SK-N-SH (cell line): Measurements from ENCODE around the gene CD180. TPM values are rescaled to one million over a fixed set of nuclear protein-coding genes. Genes with fewer than 3 reads are reported as not detected.

Experiments
- CTCF ChIA-PET: fragments of 300-600, 350-600 bp; formaldehyde crosslinking; extraction: SDS; loops from one replicate; lab custom pipeline; 2021; lab: Yijun Ruan, JAX
- POLR2A ChIA-PET: fragments of 350-600 bp; sonication (Branson Sonifier 250); formaldehyde crosslinking; extraction: SDS; loops from one replicate; lab custom pipeline; 2020; ENCODE audit warnings: antibody characterized with exemption, inconsistent platforms; lab: Yijun Ruan, JAX
- DNase-seq: peaks from one replicate; pipeline ENCODE4 v3.0.0; 2012
- H2AFZ ChIP-seq: fragments of 200-600 bp; sonication (generic); 2 replicates; pipeline ENCODE4 v1.8.1; 2016; ENCODE audit warnings: antibody characterized with exemption, mild to moderate bottlenecking, low read depth
- H3F3A ChIP-seq: fragments of 200-600 bp; sonication (generic); replicated peaks from 2 replicates; pipeline ENCODE3; 2016; ENCODE audit warnings: antibody characterized with exemption, mild to moderate bottlenecking; ENCODE audit not compliant: insufficient read depth
- H3K27ac ChIP-seq, 2 experiments: fragments of 200-500 bp in 1 of 2; fragments of 200-600 bp in 1 of 2; sonication (Bioruptor generic) in 1 of 2; sonication (generic), shearing (Covaris generic) in 1 of 2; 2 replicates each; pipeline versions ENCODE4 v1.5.1 to v1.6.1; 2014 to 2016; ENCODE audit warnings: low read depth in 2 of 2, inconsistent platforms in 1 of 2, low read length in 1 of 2, mild to moderate bottlenecking in 1 of 2, mixed read lengths in 1 of 2
- H3K27me3 ChIP-seq: fragments of 200-600 bp; sonication (generic), shearing (Covaris generic); 2 replicates; pipeline ENCODE4 v1.6.1; 2016; ENCODE audit warnings: mixed run types; ENCODE audit not compliant: insufficient read depth
- H3K36me3 ChIP-seq, 2 experiments: fragments of 200-500 bp in 1 of 2; fragments of 200-600 bp in 1 of 2; sonication (Bioruptor generic) in 1 of 2; sonication (generic) in 1 of 2; replicated peaks in 1 of 2; 2 replicates each; pipeline versions ENCODE3 to v1.5.1; 2014 to 2016; ENCODE audit warnings: low read length in 1 of 2, mild to moderate bottlenecking in 1 of 2; ENCODE audit not compliant: insufficient read depth in 2 of 2, control insufficient read depth in 1 of 2
- H3K4me1 ChIP-seq, 2 experiments: fragments of 200-500 bp in 1 of 2; fragments of 200-600 bp in 1 of 2; sonication (Bioruptor generic) in 1 of 2; sonication (generic), shearing (Covaris generic) in 1 of 2; 2 replicates each; pipeline versions ENCODE4 v1.5.1 to v1.6.1; 2014 to 2016; ENCODE audit warnings: low read depth in 1 of 2, low read length in 1 of 2, mixed run types in 1 of 2; ENCODE audit not compliant: insufficient read depth in 2 of 2, control insufficient read depth in 1 of 2
- H3K4me2 ChIP-seq: fragments of 200-600 bp; sonication (generic), shearing (Covaris generic); 2 replicates; pipeline ENCODE4 v1.6.1; 2017; ENCODE audit warnings: mixed run types
- H3K4me3 ChIP-seq, 2 experiments: fragments of 200-500 bp in 1 of 2; fragments of 200-600 bp in 1 of 2; sonication (Bioruptor generic) in 1 of 2; sonication (generic), shearing (Covaris generic) in 1 of 2; 2 replicates each; pipeline versions ENCODE4 v1.5.1 to v1.8.1; 2014 to 2016; ENCODE audit warnings: low read depth in 2 of 2, inconsistent platforms in 1 of 2, low read length in 1 of 2, mild to moderate bottlenecking in 1 of 2, mixed read lengths in 1 of 2, moderate library complexity in 1 of 2
- H3K79me2 ChIP-seq: fragments of 200-600 bp; sonication (generic); 2 replicates; pipeline ENCODE4 v1.8.1; 2017; ENCODE audit warnings: mild to moderate bottlenecking; ENCODE audit not compliant: insufficient read depth
- H3K9ac ChIP-seq: fragments of 200-600 bp; sonication (generic); 2 replicates; pipeline ENCODE4 v1.6.1; 2017; ENCODE audit warnings: mixed run types
- H3K9me2 ChIP-seq: fragments of 200-600 bp; sonication (generic); 2 replicates; pipeline ENCODE4 v1.6.1; 2017; ENCODE audit warnings: mixed run types
- H3K9me3 ChIP-seq: fragments of 200-600 bp; sonication (generic); 2 replicates; pipeline ENCODE4 v1.6.1; 2017; ENCODE audit warnings: mixed run types, mild to moderate bottlenecking, moderate library complexity
- H4K20me1 ChIP-seq: fragments of 200-600 bp; sonication (generic); 2 replicates; pipeline ENCODE4 v1.6.1; 2017; ENCODE audit warnings: mild to moderate bottlenecking, mixed run types; ENCODE audit not compliant: insufficient read depth
- ELF1 ChIP-seq: IDR thresholded peaks from 2 replicates; pipeline ENCODE4 v1.4.0; 2012
- EZH2phosphoT487 ChIP-seq: fragments of 200-600 bp; sonication (generic); IDR thresholded peaks from 2 replicates; pipeline ENCODE4 v1.6.1; 2017; ENCODE audit warnings: low read depth, mixed run types, mild to moderate bottlenecking, antibody characterized with exemption, moderate library complexity, borderline replicate concordance
- FOSL2 ChIP-seq: IDR thresholded peaks from 2 replicates; pipeline ENCODE4 v1.4.0; 2012; ENCODE audit warnings: low read depth, mild to moderate bottlenecking, moderate library complexity, borderline replicate concordance
- GABPA ChIP-seq: IDR thresholded peaks from 2 replicates; pipeline ENCODE4 v1.4.0; 2012; ENCODE audit warnings: low read depth, mild to moderate bottlenecking
- GATA2 ChIP-seq: sonication (generic); formaldehyde crosslinking; IDR thresholded peaks from 2 replicates; pipeline ENCODE4 v1.5.0; 2020; ENCODE audit warnings: mild to moderate bottlenecking, missing genetic modification reagents
- MEF2A ChIP-seq: IDR thresholded peaks from 2 replicates; pipeline ENCODE4 v1.4.0; 2012; ENCODE audit warnings: low read depth, borderline replicate concordance
- MXI1 ChIP-seq: IDR thresholded peaks from 2 replicates; pipeline ENCODE4 v1.6.1; 2012; ENCODE audit warnings: mild to moderate bottlenecking, low read depth, low read length, improper control_type of control experiment
- NFIC ChIP-seq: IDR thresholded peaks from 2 replicates; pipeline ENCODE4 v1.4.0; 2012; ENCODE audit warnings: borderline replicate concordance
- POLR2AphosphoS5 ChIP-seq: IDR thresholded peaks from 2 replicates; pipeline ENCODE4 v1.6.1; 2012; ENCODE audit warnings: low read depth, low read length
- REST ChIP-seq: IDR thresholded peaks from 2 replicates; pipeline ENCODE4 v1.6.1; 2012; ENCODE audit warnings: mild to moderate bottlenecking, low read depth, low read length, moderate library complexity
- RFX5 ChIP-seq: IDR thresholded peaks from 2 replicates; pipeline ENCODE4 v1.6.1; 2012; ENCODE audit warnings: mild to moderate bottlenecking, improper control_type of control experiment, low read length
- RXRA ChIP-seq: IDR thresholded peaks from 2 replicates; pipeline ENCODE4 v1.4.0; 2012; ENCODE audit warnings: low read depth, mild to moderate bottlenecking, borderline replicate concordance
- SIN3A ChIP-seq: IDR thresholded peaks from 2 replicates; pipeline ENCODE4 v1.6.1; 2012; ENCODE audit warnings: low read depth, mild to moderate bottlenecking, low read length, moderate library complexity, borderline replicate concordance
- TAF1 ChIP-seq: IDR thresholded peaks from 2 replicates; pipeline ENCODE4 v1.6.1; 2012; ENCODE audit warnings: low read depth, mild to moderate bottlenecking, low read length, moderate library complexity, borderline replicate concordance
- TEAD4 ChIP-seq: IDR thresholded peaks from 2 replicates; pipeline ENCODE4 v1.4.0; 2012; ENCODE audit warnings: mild to moderate bottlenecking, borderline replicate concordance; ENCODE audit not compliant: insufficient read depth
- USF1 ChIP-seq: IDR thresholded peaks from 2 replicates; pipeline ENCODE4 v1.4.0; 2012; ENCODE audit warnings: low read depth, borderline replicate concordance
- YY1 ChIP-seq: IDR thresholded peaks from 2 replicates; pipeline ENCODE4 v1.4.0; 2012; ENCODE audit warnings: low read depth, mild to moderate bottlenecking
- ZBTB33 ChIP-seq: IDR thresholded peaks from 2 replicates; pipeline ENCODE4 v1.4.0; 2012; ENCODE audit warnings: low read depth, borderline replicate concordance
- WGBS: methylation state at CpG from one replicate; pipeline ENCODE4 v1.1.6; 2017; ENCODE audit warnings: low lambda C conversion rate; 5-methylcytosine and 5-hydroxymethylcytosine counted together
- polyA plus RNA-seq, 3 experiments: library from polyadenylated mRNA; depleted of rRNA; stranded (reverse); fragments of >200 nt; gene quantifications; 2 replicates each; pipeline ENCODE4 v1.2.3, GENCODE V29; 2012

CD180 gene
- polyA plus RNA-seq, 1 of the 3 experiments (the other 2 are of a cell fraction) = 0.02 TPM

- Histone ChIP-seq H3K27me3 (no peaks in the 10 kb centered on the region), H3K4me1 (peaks cover 17 to 58% of the 10 kb centered on the region in 2 experiments), H4K20me1 (no peaks in the 10 kb centered on the region), H3K27ac (no peak overlapping the region), H3F3A (peaks cover 10% of the 10 kb centered on the region), H2AFZ (no peak overlapping the region), H3K9me2 (no peaks in the 10 kb centered on the region), H3K4me3 (no peak overlapping the region), H3K4me2 (no peak overlapping the region), H3K79me2 (no peaks in the 10 kb centered on the region), H3K9ac (no peak overlapping the region), H3K36me3 (no peaks in the 10 kb centered on the region), H3K9me3 (no peaks in the 10 kb centered on the region)
- POLR2A ChIA-PET = interaction anchor here (1.0 kb wide), 1 partner anchor 970 kb away, joined by 3 read pairs; no protein-coding TSS in a partner anchor
- DNase-seq = no peak
- WGBS = 87% methylated on average over 3 of the region's 3 CpGs
- CTCF ChIA-PET = interaction anchor here (0.6 to 4.5 kb wide), 53 partner anchors 9 to 1803 kb away, joined by 3 to 80 read pairs (median 5); partner anchors contain the start of gene PIK3R1
- no peak for TF ChIP-seq NFIC
- TF ChIP-seq GATA2 (CRISPR knock-in tag) = no peak
- no peak for TF ChIP-seq USF1
- TF ChIP-seq ELF1 = no peak
- TF ChIP-seq, all 33 proteins: peak for 0
These were observed 48.8 kb upstream of the CD180 start for GRCh38 chr5:67245259-67245846.

GRCh38 chr5:67244345-67244793 is 47.8 kb upstream of the CD180 start:
- Histone ChIP-seq H3K4me1 (peaks cover 17 to 56% of the 10 kb centered on the region in 2 experiments), H3K79me2 (no peaks in the 10 kb centered on the region), H3K27me3 (no peaks in the 10 kb centered on the region), H3K9ac (no peak overlapping the region), H3K4me2 (no peak overlapping the region), H4K20me1 (no peaks in the 10 kb centered on the region), H3K4me3 (no peak overlapping the region), H2AFZ (no peak overlapping the region), H3K36me3 (no peaks in the 10 kb centered on the region), H3K9me3 (no peaks in the 10 kb centered on the region), H3K27ac (no peak overlapping the region), H3K9me2 (no peaks in the 10 kb centered on the region), H3F3A (peaks cover 10% of the 10 kb centered on the region)
- ChIA-PET CTCF (interaction anchor here (0.6 to 4.5 kb wide), 2 partner anchors 81 to 1007 kb away, joined by 3 to 80 read pairs; no protein-coding TSS in a partner anchor), POLR2A (no interaction called here)
- no peak for TF ChIP-seq GATA2 (CRISPR knock-in tag)
- TF ChIP-seq TAF1 = no peak
- no peak for TF ChIP-seq ELF1
- no peak for TF ChIP-seq POLR2AphosphoS5
- no peak for TF ChIP-seq YY1
- no peak for TF ChIP-seq GABPA
- TF ChIP-seq ZBTB33 = no peak
- TF ChIP-seq RXRA = no peak
- no peak for TF ChIP-seq TEAD4
- TF ChIP-seq REST = no peak
- no peak for TF ChIP-seq RFX5
- TF ChIP-seq EZH2phosphoT487 = no peak
- no peak for TF ChIP-seq MXI1
- no peak for TF ChIP-seq SIN3A
- TF ChIP-seq MEF2A = no peak
- TF ChIP-seq NFIC = no peak
- no peak for TF ChIP-seq FOSL2
- WGBS = 83% methylated on average over 3 of the region's 3 CpGs
- no peak for DNase-seq
